Central memory CD4-positive, alpha-beta T cell (primary cell): Measurements from ENCODE around the gene APBA2.

Experiments used
- DNase-seq: peaks from one replicate; pipeline ENCODE4 v3.0.0; 2022

Gene APBA2

DNA sequence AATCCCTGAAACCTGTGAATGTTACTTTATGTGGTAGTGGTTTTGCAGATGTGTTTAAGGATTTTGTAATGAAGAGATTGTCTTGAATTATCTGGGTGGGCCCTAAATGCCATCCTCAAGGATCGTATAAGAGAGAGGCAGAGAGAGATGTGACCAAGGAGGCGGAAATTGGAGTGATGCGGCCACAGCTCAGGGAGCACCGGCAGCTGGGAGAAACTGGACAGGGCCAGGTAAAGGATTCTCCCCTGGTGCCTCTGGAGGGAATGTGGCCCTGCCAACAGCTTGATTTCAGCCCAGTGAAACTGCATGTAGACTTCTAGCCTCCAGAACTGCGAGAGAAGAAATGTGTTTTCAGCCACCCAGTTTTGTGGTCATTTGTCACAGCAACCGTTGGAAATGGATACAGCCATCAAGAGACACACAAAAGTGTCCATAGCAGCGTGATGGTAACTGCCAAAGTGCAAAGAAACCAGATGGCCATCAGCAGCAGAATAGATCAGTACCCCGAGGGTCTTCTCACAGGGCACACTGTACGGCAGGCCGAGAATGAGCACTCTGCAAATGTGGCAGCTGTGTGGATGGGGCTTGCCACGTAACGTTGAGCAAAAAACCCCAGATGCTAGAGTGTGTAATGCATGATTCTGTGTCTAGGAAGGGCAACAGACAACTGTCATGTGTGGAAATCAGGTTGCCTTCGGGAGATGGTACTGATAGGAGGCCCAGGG, 12.2 kb downstream of the APBA2 start:
- DNase-seq: no peak

DNA sequence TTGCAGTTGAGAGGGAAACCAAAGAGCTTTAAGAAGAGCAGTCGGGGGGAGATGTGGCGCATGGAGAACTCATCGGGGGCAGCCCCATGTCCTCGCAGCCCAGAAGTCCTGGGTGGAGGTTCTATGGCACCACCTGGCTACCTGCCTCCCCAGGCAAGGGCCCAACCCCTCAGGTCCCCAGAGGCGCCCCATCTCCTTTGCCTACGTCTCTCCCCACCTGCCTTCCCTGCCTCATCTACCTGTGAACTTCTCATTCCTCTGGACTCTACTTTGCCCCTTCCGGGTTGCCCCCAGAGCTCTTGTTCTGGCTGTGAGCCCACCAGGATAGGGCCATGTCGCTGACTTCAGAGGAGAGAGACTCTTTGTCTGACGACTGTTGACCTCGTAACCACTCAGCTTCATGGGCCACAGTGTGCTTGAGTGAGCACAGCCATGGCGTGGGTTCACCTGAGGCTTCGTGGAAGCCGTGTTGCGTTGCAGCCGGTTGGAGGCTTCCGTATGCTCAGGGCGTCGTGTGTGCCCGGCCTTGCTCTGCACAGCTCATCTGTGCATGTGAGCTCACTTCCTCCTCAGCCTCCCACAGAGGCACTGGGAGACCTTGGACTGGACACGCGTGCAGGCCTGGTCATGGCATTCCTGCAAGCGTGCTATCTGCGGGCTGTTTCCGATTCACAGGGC, 13.4 kb downstream of the APBA2 start:
- DNase-seq: no peak

DNA sequence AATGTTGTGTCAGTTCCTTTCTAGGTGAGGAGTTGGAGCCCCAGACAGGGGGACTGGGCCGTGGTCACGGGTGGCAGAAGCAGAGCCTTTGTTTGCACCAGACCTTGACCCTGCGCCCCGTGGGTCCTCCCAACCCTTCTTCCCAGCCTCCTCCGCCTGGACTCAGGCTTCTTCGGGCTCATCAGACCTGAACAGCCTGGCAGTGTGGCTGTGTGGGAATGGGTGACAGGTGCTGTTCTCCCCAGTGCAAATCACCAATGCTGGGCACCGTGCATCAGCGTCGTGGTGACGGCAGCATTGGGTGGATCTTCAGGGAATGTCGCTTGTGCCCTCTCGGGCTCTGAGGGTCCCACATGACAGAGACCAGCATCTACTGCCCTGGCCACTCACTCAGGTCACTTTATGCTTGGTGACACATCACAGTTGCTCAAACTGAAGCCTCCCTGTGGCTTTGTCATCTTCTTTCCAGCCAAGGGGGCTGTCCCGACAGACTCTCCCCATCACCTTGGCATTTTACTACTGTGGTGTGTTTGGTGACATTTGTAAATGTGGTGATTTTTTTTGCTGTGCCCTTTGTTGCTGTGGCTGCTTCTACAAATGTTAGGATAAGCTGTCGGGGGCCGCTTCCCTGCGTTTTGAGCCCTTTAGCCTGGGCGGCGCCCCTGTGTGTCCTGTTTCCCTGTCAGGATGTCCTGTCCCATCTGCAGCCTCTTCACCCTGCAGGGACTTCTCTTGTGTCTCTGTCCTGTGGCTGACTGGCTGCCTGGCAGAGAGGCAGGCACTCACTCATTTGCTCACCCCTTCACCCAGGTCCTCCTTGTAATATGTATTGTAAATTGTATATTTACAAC, 14.5 kb downstream of the APBA2 start:
- no peak for DNase-seq

DNA sequence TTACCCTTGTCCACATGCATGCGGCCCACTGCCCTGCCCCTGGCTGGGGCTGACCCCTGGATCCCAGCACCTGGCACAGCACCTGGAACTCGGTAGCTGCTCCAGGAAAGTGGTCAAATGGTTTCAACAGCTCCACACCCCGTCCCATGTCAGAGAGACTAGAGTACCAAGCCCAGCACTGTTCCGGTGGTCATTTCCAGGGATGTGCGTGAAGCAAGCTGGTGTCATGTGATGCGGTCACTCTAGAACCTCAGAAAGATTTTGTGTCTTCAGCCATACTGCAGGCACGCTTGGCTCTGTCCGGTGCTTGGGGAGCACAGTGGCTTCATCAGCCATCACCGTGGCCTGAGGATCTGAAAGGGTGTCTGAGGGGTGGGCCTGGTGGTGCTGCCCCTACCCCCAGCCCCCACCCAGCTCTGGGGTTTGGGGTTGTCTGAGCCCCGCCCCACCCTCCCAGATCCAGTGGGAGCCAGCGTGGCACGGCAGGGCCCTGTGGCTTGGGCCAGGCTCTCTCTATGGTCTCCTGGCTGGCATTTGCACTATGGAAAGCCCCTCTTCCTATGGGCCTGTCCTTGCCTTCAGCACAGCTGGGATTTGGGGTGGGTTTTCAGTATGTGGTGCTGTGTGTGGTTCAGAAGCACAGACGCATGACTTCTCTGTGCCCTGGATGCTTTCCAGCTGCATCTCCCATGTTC, 15.3 kb downstream of the APBA2 start:
- no peak for DNase-seq

DNA sequence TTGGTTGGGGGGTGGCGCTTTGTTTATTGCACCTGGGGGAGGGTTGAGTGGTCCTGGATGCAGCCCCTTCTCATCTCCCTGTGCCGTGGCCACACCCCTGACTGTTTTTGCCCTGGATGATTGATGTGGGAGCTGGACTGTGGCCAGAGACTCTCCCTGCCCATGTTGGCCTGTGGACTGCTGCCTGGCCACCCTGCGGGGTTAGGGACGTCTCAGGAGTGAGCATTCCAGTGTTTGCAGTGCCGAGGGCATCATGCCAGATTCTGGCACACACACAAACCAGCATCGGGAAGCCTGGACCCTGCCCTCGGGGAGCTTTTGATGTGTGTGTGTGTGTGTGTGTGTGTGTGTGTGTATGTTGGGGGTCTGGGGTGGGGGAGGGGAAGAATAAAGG, 15.8 kb downstream of the APBA2 start:
- no peak for DNase-seq

DNA sequence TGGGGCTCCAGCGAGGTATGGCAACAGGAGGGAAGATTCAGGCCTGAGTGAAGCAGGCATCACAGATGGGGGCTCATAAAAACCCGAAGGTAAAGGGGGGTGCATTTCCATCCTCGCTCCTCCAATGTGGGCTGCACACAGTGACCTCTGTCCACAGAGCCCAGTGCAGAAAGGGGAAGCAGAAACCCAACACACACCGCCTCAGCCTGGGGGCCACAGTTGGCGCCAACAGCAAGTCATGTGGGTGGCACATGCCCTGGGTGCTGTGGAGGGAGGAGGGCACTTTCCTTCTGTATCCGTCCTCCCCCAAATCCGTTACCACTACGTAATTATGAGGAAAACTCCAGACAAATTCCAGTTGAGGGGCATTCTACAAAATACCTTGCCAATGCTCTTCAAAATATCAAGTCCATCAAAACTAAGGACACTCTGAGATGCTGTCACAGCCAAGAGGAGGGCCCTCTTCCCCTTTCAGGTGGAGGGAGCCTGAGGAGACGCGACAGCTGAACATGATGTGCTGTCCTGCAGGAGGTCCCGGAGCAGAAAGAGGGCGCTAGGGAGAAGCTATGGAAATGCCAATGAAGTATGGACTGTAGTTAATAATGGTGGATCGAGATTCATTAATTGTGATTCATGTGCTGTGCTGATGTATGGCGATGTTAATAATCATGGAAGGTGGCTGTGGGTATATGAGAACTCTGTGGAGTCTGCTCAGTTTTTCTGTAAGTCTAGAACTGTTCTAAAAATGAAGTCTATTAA, 16.4 kb downstream of the APBA2 start:
- DNase-seq: no peak

DNA sequence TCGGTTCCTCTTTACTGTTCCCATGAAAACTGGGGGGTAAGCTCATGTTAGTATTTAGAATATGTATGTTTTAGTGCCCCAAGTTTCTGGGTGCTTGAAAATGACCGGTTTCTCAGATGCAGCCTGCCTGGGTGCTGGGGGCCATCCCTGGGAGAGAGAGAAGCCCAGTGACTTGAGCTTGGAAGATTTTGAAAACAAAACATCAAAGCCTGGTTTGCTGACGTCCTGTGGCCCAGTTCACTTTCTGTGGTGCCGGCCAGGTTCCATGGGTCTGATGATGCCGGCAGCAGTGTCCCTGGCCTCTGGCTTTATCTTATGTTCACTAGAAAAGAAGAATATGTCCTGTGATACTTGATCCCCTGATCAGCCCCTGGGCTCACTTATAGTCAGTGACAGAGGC, 17.1 kb downstream of the APBA2 start:
- no peak for DNase-seq

DNA sequence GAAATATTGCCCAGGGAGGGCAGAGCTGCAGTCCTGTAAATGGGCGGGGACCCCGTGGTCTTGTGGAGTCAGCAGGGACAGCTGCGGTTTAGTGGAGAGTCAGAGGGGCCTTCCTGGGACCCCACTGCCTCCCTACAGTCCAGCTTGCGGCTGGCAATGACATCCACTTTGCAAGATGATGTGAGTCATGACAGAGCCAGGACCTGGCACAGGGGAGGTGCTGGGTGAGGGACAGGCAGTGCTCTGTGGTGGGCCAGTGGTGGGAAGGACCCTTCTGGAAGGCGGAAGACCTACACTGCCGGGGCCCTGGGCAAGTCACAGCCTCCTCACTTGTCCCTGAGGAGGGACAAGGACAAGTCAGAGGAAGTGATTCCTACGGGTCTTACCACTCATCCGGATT, 17.8 kb downstream of the APBA2 start:
- DNase-seq: no peak

DNA sequence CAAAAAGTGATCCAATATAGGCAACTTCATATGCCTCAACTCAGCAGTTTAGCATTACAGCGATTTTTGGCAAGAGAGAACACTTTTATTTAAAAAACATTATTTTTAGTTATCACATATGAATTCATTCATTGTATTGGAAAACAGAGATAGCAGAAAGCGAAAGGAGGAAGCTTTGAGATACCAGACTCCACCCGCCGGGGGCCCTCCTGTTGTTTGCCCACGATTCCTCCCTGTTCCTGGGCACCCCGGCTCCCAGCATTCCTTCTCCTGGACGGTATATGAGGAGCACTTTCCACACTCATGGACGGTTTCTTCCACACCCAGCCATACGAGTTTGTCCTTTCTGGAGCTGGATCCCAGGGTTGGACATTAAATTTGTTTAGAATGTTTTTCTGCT, 18.2 kb downstream of the APBA2 start:
- DNase-seq: no peak

DNA sequence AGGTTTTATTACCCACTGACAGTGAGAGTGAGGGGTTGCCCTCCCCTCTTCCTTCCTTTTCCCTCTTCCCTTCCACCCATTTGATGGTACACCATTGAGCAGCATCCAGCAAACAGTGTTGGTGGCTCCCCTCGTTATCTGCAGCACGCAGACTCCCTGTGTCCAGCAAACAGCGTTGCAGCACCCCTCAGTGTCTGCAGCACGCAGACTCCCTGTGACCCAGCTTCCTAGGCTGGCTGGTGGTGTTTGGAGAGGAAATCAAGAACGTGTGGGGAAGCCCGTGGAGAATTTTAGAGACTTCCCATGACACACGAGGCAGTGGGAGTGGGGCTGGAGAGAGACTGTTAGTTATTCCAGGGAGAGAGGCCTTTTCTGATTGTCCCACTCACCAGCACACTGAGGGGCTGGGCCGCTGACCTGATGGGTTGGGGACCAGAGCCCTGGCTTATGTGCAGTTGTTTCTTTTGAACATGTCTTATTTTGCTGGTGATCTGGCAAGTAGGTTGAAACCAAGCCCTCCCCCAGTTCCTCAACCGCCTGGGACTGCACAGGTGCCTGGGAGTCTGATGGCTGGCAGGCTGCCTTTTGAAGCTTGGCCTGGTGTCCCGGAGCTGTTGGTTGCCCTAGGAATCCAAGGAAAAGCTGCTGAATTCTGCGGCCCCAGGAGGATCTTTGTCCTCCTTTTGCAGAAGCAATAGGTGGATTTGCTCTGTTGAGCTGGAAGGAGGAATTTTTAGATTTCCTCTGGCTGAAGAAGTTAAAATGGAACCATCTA, 19.0 kb downstream of the APBA2 start:
- DNase-seq: no peak

DNA sequence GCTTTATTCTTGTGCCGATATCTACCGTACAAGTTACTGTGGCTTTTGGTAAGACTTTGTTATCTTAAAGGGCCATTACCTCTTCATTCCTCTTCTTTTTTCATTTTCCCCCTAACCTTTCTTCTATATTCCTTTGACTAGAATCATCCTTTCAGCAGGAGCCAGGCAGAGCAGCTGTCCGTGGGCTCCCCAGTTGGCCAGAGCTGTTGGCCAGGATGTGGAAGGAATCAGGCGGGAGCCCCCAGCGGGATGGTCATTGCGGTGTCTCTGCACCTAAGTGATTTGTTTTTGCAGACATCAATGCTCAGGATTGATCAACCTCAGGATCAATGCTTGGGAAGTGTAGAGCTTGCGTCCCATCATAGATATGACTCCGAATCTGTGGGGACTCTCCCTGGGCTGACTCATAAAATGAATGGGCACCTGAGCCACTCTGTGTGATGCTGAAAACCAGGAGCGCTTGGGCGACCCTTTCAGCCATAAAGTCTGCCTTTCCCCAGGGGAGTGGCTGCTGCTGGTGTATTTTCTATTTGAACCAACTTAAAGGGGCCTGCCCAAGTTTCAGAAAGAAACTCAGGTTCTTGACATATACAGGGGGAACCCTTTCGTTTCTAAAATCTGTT, 21.7 kb downstream of the APBA2 start:
- DNase-seq: no peak

DNA sequence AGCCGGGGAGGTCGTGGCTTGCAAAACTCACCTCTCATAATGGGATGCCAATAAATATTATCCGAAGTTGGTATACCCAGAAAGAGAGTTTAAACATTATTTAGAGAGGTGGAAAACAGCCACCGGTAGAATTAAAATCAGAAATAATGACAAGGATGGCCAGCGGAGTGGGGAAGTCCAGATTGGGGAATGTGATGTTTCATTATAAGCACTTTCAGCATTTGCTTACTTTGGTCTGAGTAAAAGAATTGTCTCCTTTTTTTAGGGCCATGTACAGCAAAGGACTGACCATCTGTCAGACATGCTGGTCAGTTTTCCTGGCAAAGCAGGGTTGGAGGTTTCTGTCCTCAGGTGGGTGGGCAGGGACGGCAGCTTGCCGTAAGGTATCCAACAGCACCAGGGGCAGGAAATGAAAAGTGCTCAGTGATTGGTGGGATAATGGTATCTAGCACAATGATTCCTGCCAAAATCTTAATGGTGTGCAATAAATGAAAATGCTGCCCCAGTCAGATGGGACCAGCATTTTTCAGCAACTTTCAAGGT, 24.3 kb downstream of the APBA2 start:
- no peak for DNase-seq

DNA sequence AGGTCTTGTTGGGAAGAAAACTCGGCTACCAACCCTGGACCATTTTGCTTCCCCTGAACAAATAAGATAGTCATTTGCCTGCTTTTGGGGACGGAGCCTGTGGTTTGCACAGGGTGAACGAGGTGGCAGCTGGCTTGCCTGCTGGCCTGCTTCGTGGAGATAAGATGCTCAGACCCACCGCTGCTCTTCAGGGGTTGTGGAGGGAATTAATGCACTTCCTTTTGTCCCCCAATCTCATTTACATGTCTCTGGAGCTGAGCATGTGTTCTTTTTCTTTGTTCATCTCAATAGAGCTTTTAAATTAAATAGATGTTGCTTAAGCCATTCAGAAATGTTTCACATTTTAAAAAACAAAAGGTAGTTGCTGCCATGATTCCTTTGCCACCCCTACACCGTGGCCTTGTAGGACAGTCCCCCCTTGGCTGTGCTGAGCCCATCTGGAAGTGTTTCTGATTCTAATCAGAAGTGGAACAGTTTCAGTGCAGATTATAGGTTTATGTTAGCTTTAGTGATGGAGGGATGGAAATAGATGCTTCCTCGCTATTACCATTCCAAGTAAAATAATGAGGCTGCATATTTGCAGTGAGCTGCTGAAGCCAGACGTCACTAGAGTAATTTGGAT, 25.6 kb downstream of the APBA2 start:
- no peak for DNase-seq

DNA sequence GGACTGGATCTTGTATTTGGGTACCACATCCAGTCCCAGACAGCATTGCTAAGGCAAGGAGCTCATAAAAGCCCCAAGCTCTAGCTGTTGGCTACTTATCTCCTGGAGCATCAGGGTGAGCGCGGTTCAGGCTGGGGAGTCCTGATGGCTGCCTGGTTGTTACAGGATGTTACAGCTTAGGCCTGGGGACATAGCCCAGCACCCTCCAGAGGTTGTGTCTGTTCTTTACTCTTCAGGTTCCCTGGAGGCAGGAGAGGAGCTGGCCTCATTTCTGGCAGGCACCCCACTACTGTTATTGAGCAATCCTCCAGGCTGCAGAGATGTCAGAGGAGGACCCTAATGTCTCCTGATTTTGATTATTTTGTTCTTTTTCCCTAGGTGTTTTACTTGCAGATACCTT, 26.6 kb downstream of the APBA2 start:
- no peak for DNase-seq

DNA sequence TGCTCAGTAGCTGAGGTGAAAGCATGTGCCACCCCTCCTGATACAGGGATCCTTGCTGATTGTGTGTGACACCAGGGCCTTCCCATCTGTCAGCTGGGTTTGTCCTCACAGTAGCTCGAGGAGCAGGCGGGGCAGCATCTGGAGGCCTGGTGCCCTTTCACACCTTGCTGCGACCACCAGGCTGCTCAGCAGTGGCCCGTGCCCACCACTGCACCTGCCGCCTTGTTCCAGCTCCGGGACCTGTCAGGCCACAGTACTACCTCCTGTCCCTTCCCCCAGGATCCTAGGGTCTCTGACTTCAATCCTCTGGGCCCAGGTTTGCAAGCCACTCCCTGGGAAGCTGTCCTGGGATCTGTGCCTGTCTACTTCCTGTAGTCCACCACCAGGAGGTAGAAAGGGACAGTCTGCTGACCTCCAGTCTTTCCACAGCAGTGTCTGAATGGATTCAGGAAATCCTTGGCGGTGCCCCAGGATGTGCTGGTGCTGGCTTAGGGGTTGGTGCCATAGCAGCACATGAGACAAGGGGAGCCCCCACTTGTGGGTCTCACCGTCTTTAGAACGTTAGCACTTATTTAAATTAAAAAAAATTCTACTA, 27.5 kb downstream of the APBA2 start:
- no peak for DNase-seq

DNA sequence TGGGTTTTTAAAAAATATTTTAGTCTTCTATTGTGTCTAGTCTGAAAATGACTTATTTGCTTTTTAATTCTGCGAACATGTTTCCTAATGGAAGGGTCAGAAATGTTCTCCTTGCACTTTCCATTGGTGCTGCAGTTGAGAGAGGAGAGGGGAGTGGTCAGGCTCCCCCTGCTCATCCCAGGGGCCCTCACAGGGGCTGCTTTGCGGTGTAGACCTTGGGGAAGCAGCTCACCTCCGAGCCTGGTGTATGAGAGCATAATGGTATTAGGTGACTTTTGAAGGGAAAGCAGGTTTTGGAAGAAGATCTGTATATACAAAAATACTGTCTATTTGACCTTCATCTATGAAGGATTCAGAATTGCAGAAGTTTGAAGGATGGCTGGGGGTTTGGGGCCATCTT, 28.3 kb downstream of the APBA2 start:
- no peak for DNase-seq

DNA sequence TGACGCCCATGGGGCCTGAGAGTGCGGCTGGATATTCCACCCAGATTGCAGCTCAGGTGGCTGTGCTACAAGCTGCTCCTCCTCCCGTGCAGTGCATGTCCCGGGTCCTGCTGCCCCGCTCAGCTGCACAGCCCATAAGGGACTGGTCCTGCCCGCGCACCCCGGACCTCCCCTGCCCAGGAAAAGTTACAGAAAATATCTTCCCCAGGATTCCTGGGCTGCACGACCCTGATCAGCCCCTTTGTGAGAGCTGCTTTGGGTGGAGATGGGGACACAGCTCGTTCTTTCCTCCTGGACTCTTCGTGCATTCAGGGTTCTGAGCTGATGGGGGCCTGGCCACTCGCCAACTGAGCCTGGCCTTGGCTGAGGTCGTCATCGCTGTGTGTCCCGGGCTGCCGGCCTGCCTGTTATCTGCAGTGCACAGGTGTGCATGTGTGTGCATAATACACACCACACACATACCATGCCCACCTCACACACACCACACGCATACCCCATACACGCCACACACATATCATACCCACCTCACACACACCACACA, 28.8 kb downstream of the APBA2 start:
- DNase-seq: no peak

DNA sequence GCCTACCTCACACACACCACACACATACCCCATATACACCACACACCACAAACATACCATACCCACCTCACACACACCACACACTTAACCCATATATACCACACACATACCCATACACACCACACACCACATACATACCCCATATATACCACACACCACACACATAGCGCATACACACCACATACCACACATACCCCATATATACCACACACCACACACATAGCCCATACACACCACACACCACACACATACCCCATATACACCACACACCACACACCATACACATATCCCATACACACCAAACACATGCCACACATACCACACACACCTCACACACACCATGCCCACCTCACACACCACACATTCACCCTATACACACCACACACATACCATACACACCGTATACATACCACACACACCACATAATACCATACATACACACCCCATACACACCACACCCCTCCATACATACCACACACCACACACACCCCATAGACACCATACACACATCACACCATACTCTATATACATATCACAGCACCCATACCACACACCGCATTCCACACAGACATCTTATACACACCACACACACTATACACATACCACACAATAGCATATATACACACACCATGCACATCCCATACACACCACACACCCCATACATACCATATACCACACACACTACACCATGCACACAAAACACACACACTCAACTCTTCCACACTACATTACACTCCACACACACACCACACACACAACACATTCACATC, 29.5 kb downstream of the APBA2 start:
- DNase-seq: no peak

DNA sequence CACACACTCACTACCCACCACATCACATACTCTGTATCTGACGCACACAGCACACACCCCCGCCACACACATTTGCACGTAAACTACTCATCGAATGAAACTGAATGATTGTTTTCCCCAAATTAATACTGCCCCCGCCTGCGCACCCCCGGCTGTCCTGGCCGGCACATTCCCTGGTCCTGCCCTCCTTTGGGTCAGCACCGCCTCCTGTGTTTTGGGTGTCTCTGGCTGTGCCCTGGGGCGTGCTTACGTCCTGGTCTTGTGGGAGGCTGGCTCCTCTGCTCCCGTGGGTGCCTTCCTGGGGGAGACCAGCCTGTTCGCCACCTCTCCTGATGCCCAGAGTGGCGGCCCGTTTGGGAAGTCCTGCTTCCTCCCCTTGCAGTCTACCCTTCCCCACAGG, 30.2 kb downstream of the APBA2 start:
- DNase-seq: no peak
